OCI-LY7 (cell line): ENCODE data around the gene GLG1. TPM values are rescaled to one million over a fixed set of nuclear protein-coding genes. Genes with fewer than 3 reads are reported as not detected.

ENCODE experiments used
- BruUV-seq: library from RNA; stranded (reverse); fragments of 400-500 nt; replicated peaks from 2 replicates; lab custom pipeline; 2021; lab: Mats Ljungman, UMichigan
- CTCF ChIA-PET: fragments of 300-600 bp; sonication (Branson Sonifier 250); formaldehyde crosslinking; loops from one replicate; lab custom pipeline; 2022; ENCODE audit warnings: antibody characterized with exemption; ENCODE audit not compliant: unreplicated experiment; lab: Charles Lee
- POLR2A ChIA-PET: fragments of 300-600 bp; sonication (Branson Sonifier 250); formaldehyde crosslinking; loops from one replicate; lab custom pipeline; 2022; ENCODE audit warnings: antibody characterized with exemption; lab: Charles Lee
- DNase-seq: peaks from one replicate; pipeline ENCODE4 v3.0.0-alpha.2; 2015; ENCODE audit warnings: low spot score
- H2AFZ ChIP-seq: fragments of 200-600 bp; sonication (generic), shearing (Covaris generic); 2 replicates; pipeline ENCODE4 v1.6.1; 2014; ENCODE audit warnings: mild to moderate bottlenecking, antibody characterized with exemption, low read length, moderate library complexity
- H3K27ac ChIP-seq: fragments of 200-600 bp; sonication (generic); 2 replicates; pipeline ENCODE4 v1.5.1; 2014; ENCODE audit warnings: mixed run types, low read depth, mild to moderate bottlenecking, moderate library complexity, low read length, inconsistent platforms; ENCODE audit not compliant: poor library complexity, severe bottlenecking
- H3K36me3 ChIP-seq: fragments of 200-600 bp; sonication (generic); 2 replicates; pipeline ENCODE4 v1.6.1; 2014; ENCODE audit warnings: mild to moderate bottlenecking, antibody characterized with exemption, low read length, moderate library complexity, mixed read lengths; ENCODE audit not compliant: insufficient read depth
- H3K4me1 ChIP-seq: fragments of 200-600 bp; sonication (generic); 2 replicates; pipeline ENCODE4 v1.5.1; 2014; ENCODE audit warnings: mild to moderate bottlenecking, low read length; ENCODE audit not compliant: insufficient read depth, poor library complexity, severe bottlenecking
- H3K4me2 ChIP-seq: fragments of 200-600 bp; sonication (generic); 2 replicates; pipeline ENCODE4 v1.6.1; 2014; ENCODE audit warnings: mild to moderate bottlenecking, low read length
- H3K4me3 ChIP-seq: fragments of 200-600 bp; sonication (generic); 2 replicates; pipeline ENCODE4 v1.5.1; 2014; ENCODE audit warnings: mild to moderate bottlenecking, low read depth, low read length; ENCODE audit not compliant: poor library complexity, severe bottlenecking
- H3K79me2 ChIP-seq: fragments of 200-600 bp; sonication (generic); 2 replicates; pipeline ENCODE4 v1.6.1; 2016; ENCODE audit warnings: low read depth, mild to moderate bottlenecking, low read length, moderate library complexity, mixed read lengths; ENCODE audit not compliant: insufficient read depth
- H3K9me2 ChIP-seq: fragments of 200-600 bp; sonication (generic); 2 replicates; pipeline ENCODE4 v1.6.1; 2016; ENCODE audit warnings: mild to moderate bottlenecking, low read length, mixed read lengths; ENCODE audit not compliant: insufficient read depth
- H3K9me3 ChIP-seq: fragments of 200-600 bp; sonication (generic); 2 replicates; pipeline ENCODE4 v1.6.1; 2014; ENCODE audit warnings: mild to moderate bottlenecking, mixed run types, low read length, mixed read lengths
- H4K20me1 ChIP-seq: fragments of 200-600 bp; sonication (generic); 2 replicates; pipeline ENCODE4 v1.6.1; 2014; ENCODE audit warnings: mild to moderate bottlenecking, antibody characterized with exemption, low read length, moderate library complexity, mixed read lengths; ENCODE audit not compliant: insufficient read depth
- CTCF ChIP-seq: fragments of 200-600 bp; sonication (generic); conservative IDR thresholded peaks from 2 replicates; pipeline ENCODE4 v1.5.1; 2014; ENCODE audit warnings: mild to moderate bottlenecking, antibody characterized with exemption, low read length, moderate library complexity, mixed read lengths
- EZH2phosphoT487 ChIP-seq: fragments of 200-600 bp; sonication (generic); IDR thresholded peaks from 2 replicates; pipeline ENCODE4 v1.6.1; 2018; ENCODE audit warnings: low read depth, borderline replicate concordance, mild to moderate bottlenecking, mixed run types, antibody characterized with exemption, low read length, moderate library complexity, mixed read lengths
- intact Hi-C: fragments of 100-400 bp; cut with micrococcal nuclease; formaldehyde crosslinking; loops from one replicate; pipeline ENCODE4 v1.10.0; 2022; ENCODE audit not compliant: unreplicated experiment
- total RNA-seq, 2 experiments: library from RNA; depleted of rRNA in 1 of 2; stranded (reverse); fragments of >200 nt in 1 of 2; shearing (Covaris generic) in 1 of 2; gene quantifications; 2 replicates each; pipeline ENCODE4 v1.2.3, GENCODE V29; 2014 to 2022

The GLG1 gene
- total RNA-seq, 2 experiments from 2014 or later: 40.4 to 69.8 TPM

GRCh38 chr16:74601126-74601871 is 5.6 kb downstream of the GLG1 start:
- BruUV-seq: no TSS peak
- Histone ChIP-seq H3K9me3 (no peaks in the 10 kb centered on the region), H3K36me3 (peaks cover 13% of the 10 kb centered on the region), H3K9me2 (no peaks in the 10 kb centered on the region), H4K20me1 (peaks cover 21% of the 10 kb centered on the region; the same call in 1 of the 2 replicates), H3K4me1 (peaks cover 26% of the 10 kb centered on the region), H3K4me2 (no peak overlapping the region), H3K27ac (no peak overlapping the region), H3K79me2 (peaks cover 92% of the 10 kb centered on the region), H3K4me3 (no peak overlapping the region), H2AFZ (no peak overlapping the region)
- DNase-seq: no peak
- TF ChIP-seq CTCF (no peak), EZH2phosphoT487 (no peak)
- ChIA-PET CTCF (interaction anchor here (0.5 kb wide), 1 partner anchor 15 kb away, joined by 4 read pairs; no protein-coding TSS in a partner anchor), POLR2A (interaction anchor here (0.6 kb wide), 2 partner anchors 66 to 107 kb away, joined by 3 to 5 read pairs; no protein-coding TSS in a partner anchor)
- intact Hi-C loops: no loop called here

- CTCF ChIA-PET: no interaction called here
- intact Hi-C loops: no loop called here
- no peak overlapping the region for H3K27ac ChIP-seq
- H3K4me2 ChIP-seq: no peak overlapping the region
- H3K4me3 ChIP-seq: no peak overlapping the region
- DNase-seq: no peak
- BruUV-seq: no TSS peak
- no peaks in the 10 kb centered on the region for H3K9me2 ChIP-seq
- peaks cover 18% of the 10 kb centered on the region for H3K36me3 ChIP-seq
- peaks cover 82% of the 10 kb centered on the region for H3K79me2 ChIP-seq
- POLR2A ChIA-PET: interaction anchor here (0.6 kb wide), 1 partner anchor 30 kb away, joined by 7 read pairs; no protein-coding TSS in a partner anchor
- no peaks in the 10 kb centered on the region for H3K9me3 ChIP-seq
- 0 out of 2 replicates have a peak, but pooled peaks cover 5% of the 10 kb centered on the region for H4K20me1 ChIP-seq
- H2AFZ ChIP-seq: no peak overlapping the region
- TF ChIP-seq CTCF: no peak
- no peak for TF ChIP-seq EZH2phosphoT487
- H3K4me1 ChIP-seq: peaks cover 2% of the 10 kb centered on the region
Measured at GRCh38 chr16:74596586-74596985, 10.3 kb downstream of the GLG1 start.

GRCh38 chr16:74592847-74593246 is 14.1 kb downstream of the GLG1 start:
- Histone ChIP-seq H3K9me3 (no peaks in the 10 kb centered on the region), H3K36me3 (peaks cover 24% of the 10 kb centered on the region), H3K79me2 (peaks cover 58% of the 10 kb centered on the region; the same call in 1 of the 2 replicates), H3K4me3 (no peak overlapping the region), H3K4me1 (no peaks in the 10 kb centered on the region), H3K9me2 (no peaks in the 10 kb centered on the region), H4K20me1 (no peaks in the 10 kb centered on the region), H3K4me2 (no peak overlapping the region), H2AFZ (no peak overlapping the region), H3K27ac (no peak overlapping the region)
- POLR2A ChIA-PET: interaction anchor here (0.6 to 1.7 kb wide), 5 partner anchors 9 to 34 kb away, joined by 3 to 4 read pairs (median 3); partner anchors contain the start of gene GLG1
- intact Hi-C loops: no loop called here
- no peak for TF ChIP-seq EZH2phosphoT487
- TF ChIP-seq CTCF: no peak
- DNase-seq: no peak
- CTCF ChIA-PET: no interaction called here
- BruUV-seq: no TSS peak
